Ascending aorta (tissue), 2 donors: ENCODE data around the gene FREY1. TPM values are rescaled to one million over a fixed set of nuclear protein-coding genes. Genes with fewer than 3 reads are reported as not detected.

Experiments
- DNase-seq, 2 donors: peaks; one replicate each; pipeline ENCODE4 v3.0.0-alpha.2; 2019; ENCODE audit warnings: low spot score in 2 of 2
- H3K27ac ChIP-seq, 2 donors: fragments of 200-600 bp; sonication (generic); one replicate each; pipeline ENCODE4 v1.5.1; 2016 to 2017; ENCODE audit warnings: mild to moderate bottlenecking in 1 of 2
- H3K27me3 ChIP-seq: fragments of 200-600 bp; sonication (generic); one replicate; pipeline ENCODE4 v1.5.1; 2017
- H3K36me3 ChIP-seq, 2 donors: fragments of 200-600 bp; sonication (generic); one replicate each; pipeline ENCODE4 v1.5.1; 2016
- H3K4me1 ChIP-seq, 2 donors: fragments of 200-600 bp; sonication (generic); one replicate each; pipeline ENCODE4 v1.5.1; 2016 to 2017; ENCODE audit warnings: mild to moderate bottlenecking in 1 of 2
- H3K4me3 ChIP-seq, 2 donors: fragments of 200-600 bp; sonication (generic); one replicate each; pipeline ENCODE4 v1.5.1; 2016 to 2017; ENCODE audit warnings: mild to moderate bottlenecking in 1 of 2
- H3K9me3 ChIP-seq, 2 donors: fragments of 200-600 bp; sonication (generic); one replicate each; pipeline ENCODE4 v1.5.1; 2016
- CTCF ChIP-seq, 3 experiments: fragments of 200-600 bp in 2 of 3; fragments of 450-650 bp in 1 of 3; sonication (generic) in 2 of 3; IDR thresholded peaks; one replicate each; pipeline ENCODE4 v1.5.1; 2016 to 2019; ENCODE audit warnings: antibody characterized with exemption in 3 of 3, mild to moderate bottlenecking in 1 of 3, moderate library complexity in 1 of 3
- intact Hi-C: fragments of 100-400 bp; cut with DNase I; formaldehyde crosslinking; loops from one replicate; pipeline ENCODE4 v1.15.1; 2023
- total RNA-seq: library from RNA; depleted of rRNA; stranded (reverse); fragments of >200 nt; gene quantifications from one replicate; pipeline ENCODE4 v1.1.0, GENCODE V29; 2016

FREY1 gene
- total RNA-seq, 1 donor from 2014 or later: not detected

- DNase-seq: no peak
- no peaks in the 10 kb centered on the region for H3K36me3 ChIP-seq
- H3K27me3 ChIP-seq: no peaks in the 10 kb centered on the region
- H3K27ac ChIP-seq: no peak overlapping the region
- intact Hi-C loops: no loop called here
- H3K9me3 ChIP-seq: no peaks in the 10 kb centered on the region
- no peak for TF ChIP-seq CTCF (IDR thresholded peaks at IDR 0.05)
- H3K4me1 ChIP-seq: peaks cover 0 to 12% of the 10 kb centered on the region in 2 donors
- H3K4me3 ChIP-seq: no peak overlapping the region
Observed at GRCh38 chr11:45894555-45895247, 12.4 kb downstream of the FREY1 start.

GRCh38 chr11:45892856-45893255, 14.2 kb downstream of the FREY1 start:
- no peak overlapping the region for H3K4me3 ChIP-seq
- intact Hi-C loops: no loop called here
- no peaks in the 10 kb centered on the region for H3K4me1 ChIP-seq
- no peak overlapping the region for H3K27ac ChIP-seq
- H3K9me3 ChIP-seq: no peaks in the 10 kb centered on the region
- no peaks in the 10 kb centered on the region for H3K27me3 ChIP-seq
- no peak for TF ChIP-seq CTCF (IDR thresholded peaks at IDR 0.05)
- H3K36me3 ChIP-seq: no peaks in the 10 kb centered on the region
- DNase-seq: no peak

GRCh38 chr11:45890886-45891550, 16.1 kb downstream of the FREY1 start:
- no peaks in the 10 kb centered on the region for H3K9me3 ChIP-seq
- H3K4me3 ChIP-seq: no peak overlapping the region
- H3K4me1 ChIP-seq: peaks cover 0 to under 1% of the 10 kb centered on the region in 2 donors
- intact Hi-C loops: no loop called here
- H3K36me3 ChIP-seq: no peaks in the 10 kb centered on the region
- H3K27ac ChIP-seq: no peak overlapping the region
- TF ChIP-seq CTCF (IDR thresholded peaks at IDR 0.05): no peak
- H3K27me3 ChIP-seq: no peaks in the 10 kb centered on the region
- DNase-seq: no peak

GRCh38 chr11:45889966-45890365, 17.1 kb downstream of the FREY1 start:
- Histone ChIP-seq H3K9me3 (no peaks in the 10 kb centered on the region), H3K27me3 (no peaks in the 10 kb centered on the region), H3K4me3 (no peak overlapping the region), H3K36me3 (no peaks in the 10 kb centered on the region), H3K27ac (no peak overlapping the region), H3K4me1 (peaks cover 0 to 6% of the 10 kb centered on the region in 2 donors)
- TF ChIP-seq CTCF (IDR thresholded peaks at IDR 0.05): no peak
- intact Hi-C loops: no loop called here
- DNase-seq: no peak

- Histone ChIP-seq H3K27me3 (no peaks in the 10 kb centered on the region), H3K4me3 (no peak overlapping the region), H3K27ac (no peak overlapping the region), H3K4me1 (peaks cover 0 to 6% of the 10 kb centered on the region in 2 donors), H3K9me3 (no peaks in the 10 kb centered on the region), H3K36me3 (no peaks in the 10 kb centered on the region)
- intact Hi-C loops: no loop called here
- TF ChIP-seq CTCF (IDR thresholded peaks at IDR 0.05): no peak
- no peak for DNase-seq
Observed at GRCh38 chr11:45889555-45889954, 17.5 kb downstream of the FREY1 start.
